ENCODE measurements around the gene ADD1.

DNA sequence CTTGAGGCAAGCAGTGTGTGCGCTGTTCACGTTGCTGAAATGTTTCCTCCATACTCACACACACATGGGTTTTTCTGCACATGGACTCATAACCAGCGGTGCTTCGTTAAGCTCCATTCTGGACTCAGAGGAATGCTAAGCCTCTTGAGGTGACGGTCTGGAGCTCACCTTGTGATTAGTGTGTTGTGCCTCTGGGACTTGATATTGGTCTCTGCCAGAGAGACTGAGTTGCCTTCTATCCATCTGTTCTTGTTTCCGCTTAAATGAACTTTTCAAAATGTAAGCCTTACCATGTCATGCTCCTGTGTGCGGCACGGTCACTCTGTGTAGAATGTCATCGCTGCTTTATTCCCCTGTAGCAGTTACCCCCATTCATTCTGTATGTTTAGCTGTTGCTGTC, 42.5 kb downstream of the ADD1 start:
- TF ChIP-seq POLR2A (IDR thresholded peaks at IDR 0.05) = no peak
- TF ChIP-seq, protein P1, sequence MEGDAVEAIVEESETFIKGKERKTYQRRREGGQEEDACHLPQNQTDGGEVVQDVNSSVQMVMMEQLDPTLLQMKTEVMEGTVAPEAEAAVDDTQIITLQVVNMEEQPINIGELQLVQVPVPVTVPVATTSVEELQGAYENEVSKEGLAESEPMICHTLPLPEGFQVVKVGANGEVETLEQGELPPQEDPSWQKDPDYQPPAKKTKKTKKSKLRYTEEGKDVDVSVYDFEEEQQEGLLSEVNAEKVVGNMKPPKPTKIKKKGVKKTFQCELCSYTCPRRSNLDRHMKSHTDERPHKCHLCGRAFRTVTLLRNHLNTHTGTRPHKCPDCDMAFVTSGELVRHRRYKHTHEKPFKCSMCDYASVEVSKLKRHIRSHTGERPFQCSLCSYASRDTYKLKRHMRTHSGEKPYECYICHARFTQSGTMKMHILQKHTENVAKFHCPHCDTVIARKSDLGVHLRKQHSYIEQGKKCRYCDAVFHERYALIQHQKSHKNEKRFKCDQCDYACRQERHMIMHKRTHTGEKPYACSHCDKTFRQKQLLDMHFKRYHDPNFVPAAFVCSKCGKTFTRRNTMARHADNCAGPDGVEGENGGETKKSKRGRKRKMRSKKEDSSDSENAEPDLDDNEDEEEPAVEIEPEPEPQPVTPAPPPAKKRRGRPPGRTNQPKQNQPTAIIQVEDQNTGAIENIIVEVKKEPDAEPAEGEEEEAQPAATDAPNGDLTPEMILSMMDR (IDR thresholded peaks at IDR 0.05) = no peak
